DMS79 (cell line): ENCODE measurements around the gene HABP4.

ENCODE experiments used
- DNase-seq: peaks from one replicate; lab custom pipeline; 2025; lab: John Stamatoyannopoulos, UW

The HABP4 gene

DNA sequence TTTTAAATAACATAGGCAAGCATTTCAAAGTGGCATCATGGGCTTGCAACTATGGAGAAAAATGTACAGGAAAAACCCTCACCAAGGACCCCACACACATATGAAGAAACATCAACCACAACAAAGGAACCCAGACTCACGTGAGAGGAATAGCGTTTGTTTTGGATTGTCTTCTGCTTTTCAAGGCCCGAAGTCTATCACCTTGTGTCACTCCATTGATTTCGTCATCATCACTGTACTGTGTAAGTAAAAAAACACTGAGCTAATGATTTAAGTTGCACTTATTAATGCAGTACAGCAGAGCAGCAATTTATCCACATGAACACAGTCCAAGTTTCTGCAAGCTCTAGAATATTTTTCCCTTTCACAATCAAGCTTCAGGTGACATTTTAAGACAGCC is 72.4 kb downstream of the HABP4 start:
- DNase-seq: no peak

DNA sequence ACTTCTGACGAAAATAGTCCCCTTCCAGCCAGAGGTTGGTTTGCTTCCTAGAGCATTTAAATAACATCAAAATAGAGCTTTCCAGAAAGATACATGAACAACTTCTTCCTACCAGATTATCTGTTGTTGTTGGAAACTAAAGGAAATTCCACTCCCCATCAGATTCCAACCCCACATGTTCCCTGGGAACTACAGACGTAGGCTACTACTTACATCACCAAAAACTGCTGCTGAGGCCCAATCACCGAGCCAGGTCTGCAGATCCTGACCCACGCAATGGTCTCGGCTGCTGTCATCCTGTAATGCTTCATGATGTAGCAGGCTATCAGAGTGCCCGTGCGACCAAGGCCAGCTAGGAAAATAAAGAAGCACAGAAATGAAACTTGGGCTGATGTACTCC is 73.4 kb downstream of the HABP4 start:
- DNase-seq: no peak

DNA sequence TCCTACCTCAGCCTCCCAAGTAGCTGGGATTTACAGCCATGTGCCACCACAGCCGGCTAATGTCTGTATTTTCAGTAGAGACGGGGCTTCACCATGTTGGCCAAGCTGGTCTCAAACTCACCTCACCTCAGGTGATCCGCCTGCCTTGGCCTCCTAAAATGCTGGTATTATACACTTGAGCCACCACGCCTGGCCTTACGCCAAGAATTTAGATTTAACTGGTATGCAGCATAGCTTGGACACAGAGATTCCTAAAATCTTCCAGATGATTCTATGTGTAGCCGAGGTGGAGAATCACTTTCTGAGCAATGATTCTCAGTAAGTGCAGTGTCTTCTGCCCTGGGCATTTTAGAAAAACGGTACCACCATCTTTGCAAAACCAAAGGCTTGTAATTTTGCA is 74.1 kb downstream of the HABP4 start:
- DNase-seq: no peak

DNA sequence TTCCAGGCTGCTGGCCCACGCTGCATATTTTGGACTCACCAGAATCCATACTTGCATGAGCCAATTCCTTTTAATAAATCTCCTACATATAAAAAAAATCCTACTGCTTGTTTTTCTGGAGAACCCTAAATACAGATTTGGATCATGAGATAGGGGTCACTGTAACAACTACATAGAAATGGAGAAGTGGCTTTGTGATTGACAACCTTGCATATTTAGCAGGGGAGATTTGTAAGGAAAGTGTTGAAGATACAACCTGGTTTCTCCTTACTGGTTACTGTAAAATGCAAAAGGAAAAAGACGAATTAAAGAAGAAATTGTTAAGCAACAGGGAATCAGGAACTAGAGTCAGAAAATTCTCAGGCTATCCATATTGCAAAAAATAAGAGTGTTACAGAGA is 74.8 kb downstream of the HABP4 start:
- no peak for DNase-seq

DNA sequence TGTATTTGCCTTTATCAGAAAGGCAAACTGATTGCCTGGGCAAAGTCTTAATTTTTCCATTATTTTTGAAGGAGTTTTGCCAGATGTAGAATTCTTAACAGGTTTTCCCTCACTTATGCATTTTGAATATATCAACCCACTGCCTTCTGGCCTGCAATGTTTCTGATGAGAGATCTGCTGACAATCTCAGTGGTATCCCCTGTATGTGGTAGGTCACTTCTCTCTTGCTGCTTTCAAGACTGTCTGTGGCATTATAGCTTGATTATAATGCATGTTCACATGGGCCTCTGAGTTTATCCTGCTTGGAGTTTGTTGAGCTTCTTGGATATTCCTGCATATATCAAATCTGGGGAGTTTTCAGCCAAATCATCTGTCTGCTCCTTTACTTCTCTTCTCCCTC is 82.2 kb downstream of the HABP4 start:
- no peak for DNase-seq

DNA sequence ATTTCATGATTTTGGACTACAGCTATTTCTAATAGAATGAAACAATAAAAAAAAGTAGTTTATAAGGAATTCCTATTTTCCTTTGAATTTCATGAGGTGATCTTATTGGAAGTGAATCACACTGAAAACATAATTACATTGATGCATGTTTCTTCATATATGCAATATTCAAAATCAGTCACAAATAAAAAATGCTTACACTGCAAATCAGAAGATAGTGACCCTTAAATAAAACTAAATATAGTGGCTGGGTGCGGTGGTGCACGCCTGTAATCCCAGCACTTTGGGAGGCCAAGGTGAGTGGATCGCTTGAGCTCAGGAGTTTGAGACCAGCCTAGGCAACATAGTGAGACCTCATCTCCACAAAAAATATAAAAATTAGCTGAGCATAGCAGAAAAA is 90.1 kb downstream of the HABP4 start:
- no peak for DNase-seq
